K562 (cell line): ENCODE measurements around the gene NDST3. TPM values are rescaled to one million over a fixed set of nuclear protein-coding genes. Genes with fewer than 3 reads are reported as not detected.

ENCODE experiments used
- ATAC-seq: fragments of 200-7000 bp; cut with Tn5 transposase; 3 replicates; pipeline ENCODE4 v1.9.1; 2020; ENCODE audit warnings: moderate library complexity
- BruUV-seq: library from RNA; stranded (reverse); fragments of 400-500 nt; replicated peaks from 2 replicates; lab custom pipeline; 2021; lab: Mats Ljungman, UMichigan
- CTCF ChIA-PET: fragments of 300-600 bp; formaldehyde crosslinking; extraction: SDS; loops from one replicate; lab custom pipeline; 2021; ENCODE audit warnings: low intra/inter-chr PET ratio; lab: Yijun Ruan, JAX
- POLR2A ChIA-PET: fragments of 300-600, 350-650 bp; sonication (Branson Sonifier 250); formaldehyde crosslinking; extraction: SDS; loops from one replicate; lab custom pipeline; 2021; ENCODE audit warnings: antibody characterized with exemption, inconsistent platforms; lab: Yijun Ruan, JAX
- DNase-seq, 4 experiments: peaks; one replicate each; pipeline versions ENCODE4 v3.0.0 to v3.0.0-alpha.2; 2011 to 2018; ENCODE audit warnings: low spot score in 3 of 4, mixed read lengths in 3 of 4; ENCODE audit errors: extremely low read depth in 1 of 4
- FAIRE-seq: peaks from 2 replicates; lab custom pipeline; 2011; peaks lifted over from hg19 to GRCh38; lab: Jason Lieb, UNC
- H2AFZ ChIP-seq: 2 replicates; pipeline ENCODE4 v1.6.0; 2011; ENCODE audit warnings: low read depth, low read length, control low read depth, inconsistent platforms
- H3K27ac ChIP-seq: fragments of 200-600 bp; 3 replicates; pipeline ENCODE4 v1.8.0; 2011; ENCODE audit warnings: low read depth, mild to moderate bottlenecking, control low read depth, inconsistent platforms, low read length, moderate library complexity, mixed read lengths; ENCODE audit errors: extremely low read depth
- H3K27me3 ChIP-seq, 2 experiments: fragments of 300-600 bp in 1 of 2; 2 replicates in 1 of 2; 3 replicates in 1 of 2; pipeline versions ENCODE4 v1.6.0 to v1.8.0; 2011; ENCODE audit warnings: inconsistent platforms in 2 of 2, low read length in 2 of 2, mild to moderate bottlenecking in 1 of 2, mixed read lengths in 1 of 2, moderate library complexity in 1 of 2; ENCODE audit not compliant: control insufficient read depth in 2 of 2, insufficient read depth in 2 of 2
- H3K36me3 ChIP-seq: fragments of 300-600 bp; 3 replicates; pipeline ENCODE4 v1.8.0; 2011; ENCODE audit warnings: mild to moderate bottlenecking, low read length, inconsistent platforms; ENCODE audit not compliant: control insufficient read depth, insufficient read depth
- H3K4me1 ChIP-seq, 2 experiments: fragments of 200-600 bp in 1 of 2; replicated peaks in 1 of 2; 2 replicates in 1 of 2; 3 replicates in 1 of 2; pipeline versions ENCODE4 v1.5.1 to v1.8.0; 2011; ENCODE audit warnings: inconsistent platforms in 2 of 2, low read length in 2 of 2, mild to moderate bottlenecking in 1 of 2, mixed read lengths in 1 of 2, moderate library complexity in 1 of 2; ENCODE audit not compliant: control insufficient read depth in 2 of 2, insufficient read depth in 2 of 2
- H3K4me2 ChIP-seq: 2 replicates; pipeline ENCODE4 v1.6.1; 2011; ENCODE audit warnings: low read length, control low read depth, inconsistent platforms, mixed read lengths; ENCODE audit not compliant: insufficient read depth
- H3K4me3 ChIP-seq: fragments of 200-600 bp; sonication (generic), shearing (Covaris generic); 2 replicates; pipeline ENCODE4 v1.5.1; 2016; ENCODE audit warnings: control low read depth, inconsistent platforms
- H3K79me2 ChIP-seq: fragments of 200-600 bp; 3 replicates; pipeline ENCODE4 v1.8.0; 2011; ENCODE audit warnings: low read length, inconsistent platforms; ENCODE audit not compliant: control insufficient read depth, insufficient read depth
- H3K9ac ChIP-seq, 2 experiments: 2 replicates each; pipeline versions ENCODE4 v1.6.0 to v1.6.1; 2011; ENCODE audit warnings: low read depth in 2 of 2, low read length in 2 of 2, control low read depth in 1 of 2, inconsistent platforms in 1 of 2, mild to moderate bottlenecking in 1 of 2, mixed read lengths in 1 of 2; ENCODE audit not compliant: insufficient read depth in 1 of 2
- H3K9me1 ChIP-seq: one replicate; pipeline ENCODE4 v1.6.0; 2011; ENCODE audit warnings: inconsistent platforms, mild to moderate bottlenecking, low read length, moderate library complexity; ENCODE audit not compliant: control insufficient read depth, insufficient read depth
- H3K9me3 ChIP-seq: replicated peaks from 2 replicates; pipeline ENCODE4 v1.5.1; 2011; ENCODE audit warnings: low read depth, low read length, inconsistent platforms; ENCODE audit not compliant: control insufficient read depth, insufficient read depth
- H4K20me1 ChIP-seq: replicated peaks from 2 replicates; pipeline ENCODE4 v1.6.1; 2011; ENCODE audit warnings: low read length, inconsistent platforms, mixed read lengths; ENCODE audit not compliant: control insufficient read depth, insufficient read depth
- CBX2 ChIP-seq: fragments of 200-600 bp; sonication (generic); IDR thresholded peaks from one replicate; pipeline ENCODE4 v1.6.1; 2012; ENCODE audit warnings: mild to moderate bottlenecking, low read length, inconsistent platforms; ENCODE audit not compliant: insufficient read depth, poor library complexity, severe bottlenecking
- CBX5 ChIP-seq: IDR thresholded peaks from 2 replicates; pipeline ENCODE4 v1.6.1; 2014; ENCODE audit warnings: low read depth, borderline replicate concordance
- CC2D1A ChIP-seq: fragments of 450-650 bp; IDR thresholded peaks from 2 replicates; pipeline ENCODE4 v1.6.1; 2017; ENCODE audit warnings: mild to moderate bottlenecking
- CSDE1 ChIP-seq, 2 experiments: fragments of 450-650 bp; IDR thresholded peaks; 2 replicates each; pipeline ENCODE4 v1.6.1; 2016; ENCODE audit warnings: mild to moderate bottlenecking in 1 of 2
- HIVEP1 ChIP-seq: fragments of 250-450 bp; sonication (Bioruptor Pico); IDR thresholded peaks from 2 replicates; pipeline ENCODE4 v1.4.0; 2020; ENCODE audit warnings: mild to moderate bottlenecking
- TEAD2 ChIP-seq: fragments of 450-650 bp; IDR thresholded peaks from 2 replicates; pipeline ENCODE4 v1.6.1; 2016; ENCODE audit warnings: missing genetic modification characterization, control low read depth, missing compliant biosample characterization
- YBX1 ChIP-seq: fragments of 450-650 bp; IDR thresholded peaks from 2 replicates; pipeline ENCODE4 v1.7.1; 2016; ENCODE audit warnings: mild to moderate bottlenecking
- ZNF12 ChIP-seq: sonication (generic); formaldehyde crosslinking; IDR thresholded peaks from 2 replicates; pipeline ENCODE4 v1.4.0; 2020; ENCODE audit warnings: mild to moderate bottlenecking, missing genetic modification reagents
- ZNF143 ChIP-seq: sonication (generic); formaldehyde crosslinking; IDR thresholded peaks from 2 replicates; pipeline ENCODE4 v1.9.0; 2022; ENCODE audit warnings: mild to moderate bottlenecking, missing genetic modification reagents
- ZNF592 ChIP-seq: fragments of 450-650 bp; IDR thresholded peaks from 2 replicates; pipeline ENCODE4 v1.6.1; 2017; ENCODE audit warnings: antibody characterized with exemption, mild to moderate bottlenecking
- whole genome bisulfite sequencing: fragments of 100-300 bp; shearing (Covaris generic); methylation state at CpG from one replicate; pipeline ENCODE4 v1.1.6; 2016; ENCODE audit warnings: low coverage, mixed read lengths; ENCODE audit not compliant: insufficient coverage; ENCODE audit errors: missing lambda C conversion rate; 5-methylcytosine and 5-hydroxymethylcytosine counted together
- in situ Hi-C: fragments of 300-500 bp; cut with MboI; formaldehyde crosslinking; loops from 4 replicates; pipeline ENCODE4 v1.15.0; 2018; ENCODE audit warnings: inconsistent platforms, mixed read lengths
- intact Hi-C: fragments of 100-400 bp; cut with micrococcal nuclease; formaldehyde crosslinking; loops from 2 replicates; pipeline ENCODE4 v1.14.2; 2022
- polyA plus RNA-seq, 8 experiments: library from polyadenylated mRNA; depleted of rRNA in 4 of 8; stranded (reverse) in 5 of 8; unstranded in 3 of 8; fragments of >200 nt; fragmentation: Nextera tagmentation in 2 of 8; fragmentation: Illumina TruSeq in 1 of 8; extraction: Ambion mirVana in 2 of 8; extraction: Trizol in 1 of 8; gene quantifications; 2 replicates each; pipeline versions ENCODE4 v1.2.1 to v1.2.3, GENCODE V29; 2011 to 2014; ENCODE audit warnings: inconsistent platforms in 1 of 8, missing spikeins in 1 of 8
- total RNA-seq, 7 experiments: library from RNA; depleted of rRNA in 6 of 7; stranded (reverse); fragments of >200 nt in 6 of 7; fragmentation: Illumina TruSeq in 2 of 7; extraction: Trizol in 2 of 7; gene quantifications; 2 replicates each; pipeline versions ENCODE4 v1.2.1 to v1.2.3, GENCODE V29; 2011 to 2021; ENCODE audit warnings: low replicate concordance in 1 of 7

NDST3 gene
- total and polyA plus RNA-seq, 9 of the 15 experiments (the other 6 are each of a cell fraction or from before 2014, with no cell fraction given), result not detected

GRCh38 chr4:118029224-118029623 is 5.1 kb upstream of the NDST3 start:
- in situ Hi-C loops, result no loop called here
- Histone ChIP-seq H2AFZ (no peak overlapping the region), H4K20me1 (no peaks in the 10 kb centered on the region), H3K27ac (no peak overlapping the region), H3K27me3 (no peaks in the 10 kb centered on the region), H3K9ac (no peak overlapping the region), H3K9me3 (no peaks in the 10 kb centered on the region), H3K9me1 (no peaks in the 10 kb centered on the region), H3K4me2 (no peak overlapping the region), H3K4me3 (no peak overlapping the region), H3K4me1 (peaks cover 0 to 7% of the 10 kb centered on the region in 2 experiments; a peak in 1 of 5 replicates), H3K79me2 (no peaks in the 10 kb centered on the region), H3K36me3 (no peaks in the 10 kb centered on the region)
- ChIA-PET POLR2A (no interaction called here), CTCF (no interaction called here)
- FAIRE-seq (no peak), ATAC-seq (no peak), DNase-seq (no peak)
- BruUV-seq, result no TSS peak
- 0% methylated on average over 1 of the region's 1 CpG for WGBS
- TF ChIP-seq CBX5, result no peak
- TF ChIP-seq ZNF12 (CRISPR knock-in tag), result no peak
- no peak for TF ChIP-seq YBX1
- no peak for TF ChIP-seq HIVEP1 (CRISPR knock-in tag)
- no peak for TF ChIP-seq ZNF592
- TF ChIP-seq CC2D1A, result no peak
- TF ChIP-seq ZNF143 (CRISPR knock-in tag), result no peak
- TF ChIP-seq TEAD2, result no peak
- TF ChIP-seq CSDE1 (IDR thresholded peaks at IDR 0.05), result no peak
- TF ChIP-seq CBX2, result no peak
- intact Hi-C loops, result no loop called here
